ENCODE data around the gene SIRT2. TPM values are rescaled to one million over a fixed set of nuclear protein-coding genes. Genes with fewer than 3 reads are reported as not detected.

SIRT2 gene
- total and polyA plus RNA-seq, 12 donors = 46.3 to 103 (median 72.6) TPM

- H3K4me3 ChIP-seq = peak overlapping the region in 9 of 10 donors; percentile 61 to 95 (median 90)
- intact Hi-C loops (cut with DNase I) = loop anchor here in 3 of 10 donors (2.0 to 5.0 kb wide), 2 partner anchors 44 to 46 kb away; partner anchors contain the start of genes NFKBIB (in 3 of the 3) and SIRT2 (in 3 of the 3)
- peak overlapping the region in 7 of 10 donors; percentile 96 to 100 (median 99) for H3K27ac ChIP-seq
- H3K9me3 ChIP-seq = no peaks in the 10 kb centered on the region
- ATAC-seq (no peak), DNase-seq (no peak)
- peaks cover 7 to 36% (median 23%) of the 10 kb centered on the region in 9 donors for H3K4me1 ChIP-seq
- H3K27me3 ChIP-seq = no peaks in the 10 kb centered on the region
- TF ChIP-seq, protein P1, sequence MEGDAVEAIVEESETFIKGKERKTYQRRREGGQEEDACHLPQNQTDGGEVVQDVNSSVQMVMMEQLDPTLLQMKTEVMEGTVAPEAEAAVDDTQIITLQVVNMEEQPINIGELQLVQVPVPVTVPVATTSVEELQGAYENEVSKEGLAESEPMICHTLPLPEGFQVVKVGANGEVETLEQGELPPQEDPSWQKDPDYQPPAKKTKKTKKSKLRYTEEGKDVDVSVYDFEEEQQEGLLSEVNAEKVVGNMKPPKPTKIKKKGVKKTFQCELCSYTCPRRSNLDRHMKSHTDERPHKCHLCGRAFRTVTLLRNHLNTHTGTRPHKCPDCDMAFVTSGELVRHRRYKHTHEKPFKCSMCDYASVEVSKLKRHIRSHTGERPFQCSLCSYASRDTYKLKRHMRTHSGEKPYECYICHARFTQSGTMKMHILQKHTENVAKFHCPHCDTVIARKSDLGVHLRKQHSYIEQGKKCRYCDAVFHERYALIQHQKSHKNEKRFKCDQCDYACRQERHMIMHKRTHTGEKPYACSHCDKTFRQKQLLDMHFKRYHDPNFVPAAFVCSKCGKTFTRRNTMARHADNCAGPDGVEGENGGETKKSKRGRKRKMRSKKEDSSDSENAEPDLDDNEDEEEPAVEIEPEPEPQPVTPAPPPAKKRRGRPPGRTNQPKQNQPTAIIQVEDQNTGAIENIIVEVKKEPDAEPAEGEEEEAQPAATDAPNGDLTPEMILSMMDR (IDR thresholded peaks at IDR 0.05) = no peak
- 92% methylated on average over 17 of the region's 17 CpGs for whole genome bisulfite sequencing, 2 donors
- H3K36me3 ChIP-seq = peaks cover 0 to 4% (median 0%) of the 10 kb centered on the region in 9 donors
These were observed 46.2 kb downstream of the SIRT2 start for GRCh38 chr19:38853214-38853613.

GRCh38 chr19:38852231-38853044 lies 47.0 kb downstream of the SIRT2 start:
- Histone ChIP-seq H3K27ac (peak overlapping the region; percentile 94 to 100 (median 99)), H3K27me3 (no peaks in the 10 kb centered on the region), H3K4me3 (peak overlapping the region; percentile 61 to 95 (median 90)), H3K9me3 (no peaks in the 10 kb centered on the region), H3K36me3 (peaks cover 0 to 11% (median 4%) of the 10 kb centered on the region in 9 donors), H3K4me1 (peaks cover 15 to 38% (median 31%) of the 10 kb centered on the region in 9 donors)
- DNase-seq (peak in 1 of 2 donors; percentile 70), ATAC-seq (no peak)
- TF ChIP-seq, protein P1 (IDR thresholded peaks at IDR 0.05) = no peak
- WGBS, 2 donors = 1% methylated on average over 50 to 52 of the region's 52 CpGs
- intact Hi-C loops (cut with DNase I) = loop anchor here in 3 of 10 donors (2.0 to 5.0 kb wide), 2 partner anchors 45 to 46 kb away; partner anchors contain the start of genes NFKBIB (in 3 of the 3) and SIRT2 (in 3 of the 3)

DNA sequence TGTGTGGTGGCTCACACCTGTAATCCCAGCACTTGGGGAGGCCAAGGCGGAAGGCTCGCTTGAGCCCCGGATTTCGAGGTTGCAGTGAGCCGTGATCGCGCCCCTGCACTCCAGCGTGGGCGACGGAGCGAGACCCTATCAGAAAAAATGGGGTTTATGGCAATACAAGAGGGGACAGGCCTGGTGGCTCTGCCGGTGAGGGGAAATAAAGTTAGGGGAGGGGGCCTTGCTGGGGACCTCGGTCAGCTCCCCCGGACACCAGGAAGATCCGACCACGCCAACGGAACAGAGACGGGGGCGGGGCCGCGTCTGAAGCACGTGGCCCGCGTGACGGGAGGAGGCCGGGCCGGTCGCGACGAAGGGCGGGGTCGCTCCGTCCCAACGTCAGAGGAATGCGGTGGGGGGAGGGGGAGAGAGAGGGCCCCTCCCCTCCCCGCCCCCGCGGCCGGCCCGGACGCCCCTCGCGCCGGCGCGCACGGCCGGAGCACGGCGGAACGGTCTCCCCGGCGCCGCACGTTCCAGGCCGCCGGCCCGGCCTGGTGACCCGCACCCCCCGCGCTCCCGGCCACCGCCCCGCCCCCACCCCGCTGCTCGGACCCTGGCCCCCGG lies 47.7 kb downstream of the SIRT2 start:
- Histone ChIP-seq H3K27ac (peak overlapping the region; percentile 94 to 100 (median 99)), H3K36me3 (peaks cover 0 to 19% (median 11%) of the 10 kb centered on the region in 9 donors), H3K9me3 (no peaks in the 10 kb centered on the region), H3K4me3 (peak overlapping the region; percentile 61 to 95 (median 90)), H3K27me3 (no peaks in the 10 kb centered on the region), H3K4me1 (peaks cover 17 to 43% (median 38%) of the 10 kb centered on the region in 9 donors)
- ATAC-seq (peak; percentile 50 to 73 (median 66)), DNase-seq (peak; percentile 95 to 96)
- TF ChIP-seq, protein P1 (IDR thresholded peaks at IDR 0.05) = no peak
- WGBS, 2 donors = 1% methylated on average over 55 to 66 of the region's 67 CpGs
- intact Hi-C loops (cut with DNase I) = loop anchor here in 4 of 10 donors (2.0 to 5.0 kb wide), 2 partner anchors 46 to 47 kb away; partner anchors contain the start of genes NFKBIB (in 4 of the 4) and SIRT2 (in 4 of the 4)

All from heart right ventricle (tissue), 16 donors.